T-helper 1 cell treated with Interleukin-12 subunit alpha and Interleukin-12 subunit beta and Interleukin-4 antibody, amounts not matched to agents 30 μg/mL and 1 μg/mL, for 36 hours (primary cell): ENCODE results near the gene LIMK2.

Experiments
- H3K27ac Mint-ChIP-seq: one replicate; pipeline ENCODE4 v1.8.0; 2021; ENCODE audit warnings: mild to moderate bottlenecking, mixed read lengths
- H3K27me3 Mint-ChIP-seq: one replicate; pipeline ENCODE4 v1.8.0; 2021; ENCODE audit warnings: low read depth, mixed read lengths
- H3K36me3 Mint-ChIP-seq: one replicate; pipeline ENCODE4 v1.8.0; 2021; ENCODE audit warnings: low read depth, mixed read lengths
- H3K4me1 Mint-ChIP-seq: one replicate; pipeline ENCODE4 v1.8.0; 2021; ENCODE audit warnings: low read depth, mixed read lengths
- H3K4me3 Mint-ChIP-seq: one replicate; pipeline ENCODE4 v1.8.0; 2021; ENCODE audit warnings: mild to moderate bottlenecking, moderate library complexity, mixed read lengths
- H3K9me3 Mint-ChIP-seq: one replicate; pipeline ENCODE4 v1.8.0; 2021; ENCODE audit warnings: mixed read lengths

The LIMK2 gene

GRCh38 chr22:31279327-31279669, 67.2 kb downstream of the LIMK2 start:
- H3K36me3 Mint-ChIP-seq: peaks cover 62% of the 10 kb centered on the region
- no peaks in the 10 kb centered on the region for H3K9me3 Mint-ChIP-seq
- peaks cover 46% of the 10 kb centered on the region for H3K4me1 Mint-ChIP-seq
- peak overlapping the region; percentile 57 for H3K4me3 Mint-ChIP-seq
- no peaks in the 10 kb centered on the region for H3K27me3 Mint-ChIP-seq
- H3K27ac Mint-ChIP-seq: peak overlapping the region; percentile 94

- no peaks in the 10 kb centered on the region for H3K9me3 Mint-ChIP-seq
- peaks cover 61% of the 10 kb centered on the region for H3K36me3 Mint-ChIP-seq
- peaks cover 48% of the 10 kb centered on the region for H3K4me1 Mint-ChIP-seq
- peak overlapping the region; percentile 94 for H3K27ac Mint-ChIP-seq
- no peaks in the 10 kb centered on the region for H3K27me3 Mint-ChIP-seq
- peak overlapping the region; percentile 57 for H3K4me3 Mint-ChIP-seq
Observed at GRCh38 chr22:31279821-31280505, 67.9 kb downstream of the LIMK2 start.

GRCh38 chr22:31281733-31282132, 69.6 kb downstream of the LIMK2 start:
- H3K4me3 Mint-ChIP-seq: no peak overlapping the region
- H3K27me3 Mint-ChIP-seq: no peaks in the 10 kb centered on the region
- no peaks in the 10 kb centered on the region for H3K9me3 Mint-ChIP-seq
- H3K4me1 Mint-ChIP-seq: peaks cover 64% of the 10 kb centered on the region
- peaks cover 63% of the 10 kb centered on the region for H3K36me3 Mint-ChIP-seq
- H3K27ac Mint-ChIP-seq: peak overlapping the region; percentile 94

- Mint-ChIP-seq H3K36me3 (peaks cover 66% of the 10 kb centered on the region), H3K27ac (peak overlapping the region; percentile 62), H3K9me3 (no peaks in the 10 kb centered on the region), H3K4me3 (no peak overlapping the region), H3K27me3 (no peaks in the 10 kb centered on the region), H3K4me1 (peaks cover 69% of the 10 kb centered on the region)
Observed at GRCh38 chr22:31282748-31283468, 70.8 kb downstream of the LIMK2 start.

- peaks cover 68% of the 10 kb centered on the region for H3K4me1 Mint-ChIP-seq
- H3K9me3 Mint-ChIP-seq: no peaks in the 10 kb centered on the region
- H3K36me3 Mint-ChIP-seq: peaks cover 72% of the 10 kb centered on the region
- H3K27ac Mint-ChIP-seq: peak overlapping the region; percentile 89
- no peaks in the 10 kb centered on the region for H3K27me3 Mint-ChIP-seq
- peak overlapping the region; percentile 56 for H3K4me3 Mint-ChIP-seq
Observed at GRCh38 chr22:31284281-31285155, 72.4 kb downstream of the LIMK2 start.

GRCh38 chr22:31286360-31287255, 74.5 kb downstream of the LIMK2 start:
- no peaks in the 10 kb centered on the region for H3K9me3 Mint-ChIP-seq
- peaks cover 62% of the 10 kb centered on the region for H3K4me1 Mint-ChIP-seq
- peak overlapping the region; percentile 89 for H3K27ac Mint-ChIP-seq
- H3K4me3 Mint-ChIP-seq: peak overlapping the region; percentile 56
- H3K36me3 Mint-ChIP-seq: peaks cover 64% of the 10 kb centered on the region
- no peaks in the 10 kb centered on the region for H3K27me3 Mint-ChIP-seq

GRCh38 chr22:31287818-31288495, 75.9 kb downstream of the LIMK2 start:
- Mint-ChIP-seq H3K27me3 (no peaks in the 10 kb centered on the region), H3K4me3 (peak overlapping the region; percentile 56), H3K36me3 (peaks cover 64% of the 10 kb centered on the region), H3K4me1 (peaks cover 65% of the 10 kb centered on the region), H3K9me3 (no peaks in the 10 kb centered on the region), H3K27ac (peak overlapping the region; percentile 89)

GRCh38 chr22:31288496-31289240, 76.6 kb downstream of the LIMK2 start:
- H3K4me1 Mint-ChIP-seq: peaks cover 65% of the 10 kb centered on the region
- peaks cover 58% of the 10 kb centered on the region for H3K36me3 Mint-ChIP-seq
- no peaks in the 10 kb centered on the region for H3K9me3 Mint-ChIP-seq
- no peaks in the 10 kb centered on the region for H3K27me3 Mint-ChIP-seq
- H3K27ac Mint-ChIP-seq: peak overlapping the region; percentile 59
- H3K4me3 Mint-ChIP-seq: peak overlapping the region; percentile 92

GRCh38 chr22:31289344-31289743, 77.2 kb downstream of the LIMK2 start:
- Mint-ChIP-seq H3K27ac (peak overlapping the region; percentile 100), H3K9me3 (no peaks in the 10 kb centered on the region), H3K36me3 (peaks cover 56% of the 10 kb centered on the region), H3K4me3 (peak overlapping the region; percentile 92), H3K4me1 (peaks cover 66% of the 10 kb centered on the region), H3K27me3 (no peaks in the 10 kb centered on the region)

GRCh38 chr22:31290494-31291471, 78.7 kb downstream of the LIMK2 start:
- Mint-ChIP-seq H3K27ac (peak overlapping the region; percentile 100), H3K27me3 (no peaks in the 10 kb centered on the region), H3K36me3 (peaks cover 45% of the 10 kb centered on the region), H3K4me1 (peaks cover 65% of the 10 kb centered on the region), H3K9me3 (no peaks in the 10 kb centered on the region), H3K4me3 (peak overlapping the region; percentile 98)

DNA sequence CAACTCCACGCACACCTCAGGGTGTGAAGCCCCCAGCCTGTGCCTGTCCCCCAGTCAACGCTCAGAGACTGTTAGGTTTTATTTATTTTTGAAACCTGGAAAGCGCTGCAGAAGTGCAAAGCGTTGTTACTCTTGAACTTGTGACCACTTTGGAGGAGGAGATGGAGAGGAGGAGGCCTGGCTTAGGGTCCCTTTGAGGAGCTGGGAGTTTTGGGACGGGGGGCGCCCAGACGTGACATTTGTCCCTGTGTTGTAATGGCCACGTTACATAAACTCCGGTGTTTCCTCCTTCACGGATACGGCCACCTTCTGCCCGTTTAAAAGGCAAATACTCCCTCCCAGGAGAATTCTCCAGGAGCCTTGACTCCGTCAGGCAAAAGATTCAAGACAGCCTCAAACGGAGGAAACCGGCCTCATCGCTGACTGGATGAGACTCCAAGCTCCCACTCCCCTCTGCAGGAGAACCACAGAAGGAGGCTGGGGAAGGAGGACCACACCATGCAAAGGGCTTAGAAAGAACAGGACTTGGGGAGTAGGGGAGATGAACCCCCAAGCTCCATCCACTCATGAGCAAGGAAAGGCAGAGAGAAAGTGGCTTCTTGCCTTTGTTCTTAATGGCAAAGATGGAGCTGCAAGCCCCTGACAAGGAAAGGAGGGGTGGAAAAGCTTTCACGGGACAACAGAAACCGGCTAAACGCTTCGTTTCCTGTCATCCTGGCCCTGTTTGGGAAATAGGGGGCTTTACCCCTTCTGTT, 79.6 kb downstream of the LIMK2 start:
- no peaks in the 10 kb centered on the region for H3K27me3 Mint-ChIP-seq
- H3K27ac Mint-ChIP-seq: peak overlapping the region; percentile 97
- H3K9me3 Mint-ChIP-seq: no peaks in the 10 kb centered on the region
- peaks cover 64% of the 10 kb centered on the region for H3K4me1 Mint-ChIP-seq
- peaks cover 40% of the 10 kb centered on the region for H3K36me3 Mint-ChIP-seq
- peak overlapping the region; percentile 98 for H3K4me3 Mint-ChIP-seq
